ENCODE results near the gene ZNFX1.

- TF ChIP-seq CTCF (IDR thresholded peaks at IDR 0.05) = peak in 3 of 12 donors; percentile 19 to 34 (median 26)
- peak; percentile 86 to 98 for TF ChIP-seq POLR2A (IDR thresholded peaks at IDR 0.05)
Measured at GRCh38 chr20:49278036-49278817, at the start of gene ZNFX1.

Measured in heart left ventricle (tissue), 13 donors.